K562 (cell line): ENCODE data around the gene FADD. TPM values are rescaled to one million over a fixed set of nuclear protein-coding genes. Genes with fewer than 3 reads are reported as not detected.

ENCODE experiments used
- CTCF ChIP-seq, 3 experiments: IDR thresholded peaks in 2 of 3; conservative IDR thresholded peaks in 1 of 3; 2 replicates each; pipeline ENCODE4 v1.5.1; 2011 to 2012; ENCODE audit warnings: low read length in 3 of 3, mild to moderate bottlenecking in 3 of 3, control low read depth in 2 of 3, improper control_type of control experiment in 1 of 3, inconsistent platforms in 1 of 3, low read depth in 1 of 3, mixed read lengths in 1 of 3, moderate library complexity in 1 of 3; ENCODE audit not compliant: insufficient read depth in 2 of 3
- HMG20A ChIP-seq: fragments of 450-650 bp; formaldehyde crosslinking; conservative IDR thresholded peaks from 2 replicates; pipeline ENCODE4 v1.4.0; 2020; ENCODE audit warnings: mild to moderate bottlenecking, mixed read lengths
- KAT2B ChIP-seq: IDR thresholded peaks from one replicate; pipeline ENCODE4 v1.6.1; 2012; ENCODE audit warnings: low read depth, mild to moderate bottlenecking, control low read depth, inconsistent platforms, low read length, moderate library complexity
- L3MBTL2 ChIP-seq: fragments of 450-650 bp; IDR thresholded peaks from 2 replicates; pipeline ENCODE4 v1.6.1; 2016; ENCODE audit warnings: mild to moderate bottlenecking, moderate library complexity
- MCM2 ChIP-seq: fragments of 450-650 bp; IDR thresholded peaks from 2 replicates; pipeline ENCODE4 v1.6.1; 2017; ENCODE audit warnings: low read depth, mild to moderate bottlenecking
- MCM3 ChIP-seq: fragments of 450-650 bp; IDR thresholded peaks from 2 replicates; pipeline ENCODE4 v1.6.1; 2016
- RBM25 ChIP-seq: fragments of 200-400 bp; formaldehyde crosslinking; IDR thresholded peaks from 2 replicates; pipeline ENCODE4 v1.6.1; 2018; ENCODE audit warnings: low read length, low read depth, moderate library complexity; ENCODE audit not compliant: severe bottlenecking
- REST ChIP-seq, 2 experiments: fragments of 450-650 bp; formaldehyde crosslinking in 1 of 2; IDR thresholded peaks; 2 replicates each; pipeline versions ENCODE4 v1.4.0 to v1.6.1; 2014 to 2020; ENCODE audit warnings: mild to moderate bottlenecking in 2 of 2, borderline replicate concordance in 1 of 2, low read depth in 1 of 2
- SAP30 ChIP-seq: fragments of 200-600 bp; sonication (generic); IDR thresholded peaks from 2 replicates; pipeline ENCODE4 v1.6.1; 2012; ENCODE audit warnings: borderline replicate concordance, low read depth, mild to moderate bottlenecking, moderate library complexity, low read length, control low read depth, inconsistent platforms; ENCODE audit not compliant: insufficient read depth, poor library complexity, severe bottlenecking
- SMARCA4 ChIP-seq: fragments of 450-650 bp; IDR thresholded peaks from 2 replicates; pipeline ENCODE4 v1.6.1; 2016
- USF1 ChIP-seq: sonication (generic); formaldehyde crosslinking; IDR thresholded peaks from 2 replicates; pipeline ENCODE4 v1.9.0; 2022; ENCODE audit warnings: mild to moderate bottlenecking, missing genetic modification reagents
- ZBTB33 ChIP-seq: sonication (generic); formaldehyde crosslinking; IDR thresholded peaks from 2 replicates; pipeline ENCODE4 v1.8.1; 2023; ENCODE audit warnings: mild to moderate bottlenecking, missing genetic modification reagents
- polyA plus RNA-seq, 8 experiments: library from polyadenylated mRNA; depleted of rRNA in 4 of 8; stranded (reverse) in 5 of 8; unstranded in 3 of 8; fragments of >200 nt; fragmentation: Nextera tagmentation in 2 of 8; fragmentation: Illumina TruSeq in 1 of 8; extraction: Ambion mirVana in 2 of 8; extraction: Trizol in 1 of 8; gene quantifications; 2 replicates each; pipeline versions ENCODE4 v1.2.1 to v1.2.3, GENCODE V29; 2011 to 2014; ENCODE audit warnings: inconsistent platforms in 1 of 8, missing spikeins in 1 of 8
- total RNA-seq, 7 experiments: library from RNA; depleted of rRNA in 6 of 7; stranded (reverse); fragments of >200 nt in 6 of 7; fragmentation: Illumina TruSeq in 2 of 7; extraction: Trizol in 2 of 7; gene quantifications; 2 replicates each; pipeline versions ENCODE4 v1.2.1 to v1.2.3, GENCODE V29; 2011 to 2021; ENCODE audit warnings: low replicate concordance in 1 of 7

The FADD gene
- total and polyA plus RNA-seq, 9 of the 15 experiments (the other 6 are each of a cell fraction or from before 2014, with no cell fraction given): 0.29 to 26.9 (median 20.4) TPM

DNA sequence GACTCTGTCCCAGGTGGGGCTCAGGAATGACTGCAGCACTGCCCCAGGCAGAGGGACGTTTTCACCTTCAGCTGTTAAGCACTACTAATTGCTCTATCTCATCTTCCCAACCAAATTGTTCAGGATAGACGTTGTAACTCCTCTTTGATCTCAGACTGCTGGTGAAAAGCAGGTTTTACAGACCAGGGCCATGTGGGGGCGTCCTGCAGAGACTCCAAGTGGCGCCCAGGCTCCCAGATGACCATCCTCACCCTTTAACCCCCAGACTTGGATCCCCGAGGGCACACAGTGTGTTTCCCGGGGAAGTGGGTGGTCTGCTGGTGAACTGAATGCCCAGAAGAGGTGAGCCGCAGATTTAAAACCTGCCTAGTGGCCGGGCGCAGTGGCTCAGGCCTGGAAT is 23.9 kb downstream of the FADD start (continued):
- peak; percentile 47; the same call in 1 of the 2 replicates for TF ChIP-seq REST (IDR thresholded peaks at IDR 0.05; ENCODE audit: borderline replicate concordance)
- no peak for TF ChIP-seq REST (CRISPR knock-in tag; IDR thresholded peaks at IDR 0.05; ENCODE audit: low read depth)
- no peak for TF ChIP-seq RBM25
- TF ChIP-seq SAP30: no peak
- peak; percentile 59; the same call in 1 of the 2 replicates for TF ChIP-seq L3MBTL2
- TF ChIP-seq USF1 (CRISPR knock-in tag): peak; percentile 38; the same call in 1 of the 2 replicates
- no peak for TF ChIP-seq KAT2B
- peak; percentile 64 to 78 (median 73) for TF ChIP-seq CTCF (IDR thresholded peaks at IDR 0.05 in 2 of 3, conservative IDR thresholded peaks at IDR 0.05 in 1 of 3; ENCODE audit: insufficient read depth in 2 of 3, low read depth in 1 of 3, low read length in 3 of 3)
- TF ChIP-seq MCM2: no peak
- no peak for TF ChIP-seq MCM3
- 0 out of 2 replicates have a peak, but pooled peaks have one; percentile 21 for TF ChIP-seq SMARCA4
- 0 out of 2 replicates have a peak, but pooled peaks have one; percentile 56 for TF ChIP-seq ZBTB33
- TF ChIP-seq HMG20A: no peak
